Measurements from ENCODE around the gene CLIC5.

CLIC5 gene

GRCh38 chr6:45988635-45989034 is 27.0 kb downstream of the CLIC5 start:
- Mint-ChIP-seq H3K27me3 (ENCODE audit: low read depth, poor library complexity) (peaks cover 6% of the 10 kb centered on the region), H3K9me3 (peaks cover 6% of the 10 kb centered on the region), H3K36me3 (ENCODE audit: low read depth) (no peaks in the 10 kb centered on the region), H3K4me3 (no peak overlapping the region), H3K27ac (no peak overlapping the region), H3K4me1 (no peaks in the 10 kb centered on the region)
- peak; percentile 10 for DNase-seq
- TF ChIP-seq CTCF (IDR thresholded peaks at IDR 0.05) = no peak

GRCh38 chr6:45987856-45988255 is 27.8 kb downstream of the CLIC5 start:
- DNase-seq = no peak
- H3K36me3 Mint-ChIP-seq (ENCODE audit: low read depth) = no peaks in the 10 kb centered on the region
- no peak overlapping the region for H3K4me3 Mint-ChIP-seq
- H3K27me3 Mint-ChIP-seq (ENCODE audit: low read depth, poor library complexity) = peaks cover 6% of the 10 kb centered on the region
- TF ChIP-seq CTCF (IDR thresholded peaks at IDR 0.05) = no peak
- peaks cover 6% of the 10 kb centered on the region for H3K9me3 Mint-ChIP-seq
- no peak overlapping the region for H3K27ac Mint-ChIP-seq
- H3K4me1 Mint-ChIP-seq = peaks cover 5% of the 10 kb centered on the region

GRCh38 chr6:45986746-45987274 is 28.9 kb downstream of the CLIC5 start:
- no peak overlapping the region for H3K27ac Mint-ChIP-seq
- H3K9me3 Mint-ChIP-seq = peaks cover 6% of the 10 kb centered on the region
- H3K4me1 Mint-ChIP-seq = peaks cover 9% of the 10 kb centered on the region
- no peak for DNase-seq
- TF ChIP-seq CTCF (IDR thresholded peaks at IDR 0.05) = no peak
- H3K4me3 Mint-ChIP-seq = no peak overlapping the region
- H3K36me3 Mint-ChIP-seq (ENCODE audit: low read depth) = no peaks in the 10 kb centered on the region
- H3K27me3 Mint-ChIP-seq (ENCODE audit: low read depth, poor library complexity) = peaks cover 6% of the 10 kb centered on the region

GRCh38 chr6:45984788-45985425 is 30.8 kb downstream of the CLIC5 start:
- H3K27me3 Mint-ChIP-seq (ENCODE audit: low read depth, poor library complexity) = peaks cover 6% of the 10 kb centered on the region
- H3K4me3 Mint-ChIP-seq = no peak overlapping the region
- H3K4me1 Mint-ChIP-seq = peaks cover 9% of the 10 kb centered on the region
- TF ChIP-seq CTCF (IDR thresholded peaks at IDR 0.05) = no peak
- H3K9me3 Mint-ChIP-seq = peaks cover 6% of the 10 kb centered on the region
- DNase-seq = no peak
- no peak overlapping the region for H3K27ac Mint-ChIP-seq
- no peaks in the 10 kb centered on the region for H3K36me3 Mint-ChIP-seq (ENCODE audit: low read depth)

- peaks cover 9% of the 10 kb centered on the region for H3K9me3 Mint-ChIP-seq
- no peak overlapping the region for H3K27ac Mint-ChIP-seq
- H3K36me3 Mint-ChIP-seq (ENCODE audit: low read depth) = no peaks in the 10 kb centered on the region
- H3K4me3 Mint-ChIP-seq = no peak overlapping the region
- no peak for TF ChIP-seq CTCF (IDR thresholded peaks at IDR 0.05)
- H3K27me3 Mint-ChIP-seq (ENCODE audit: low read depth, poor library complexity) = peaks cover 6% of the 10 kb centered on the region
- no peak for DNase-seq
- H3K4me1 Mint-ChIP-seq = peaks cover 9% of the 10 kb centered on the region
Observed at GRCh38 chr6:45984347-45984746, 31.3 kb downstream of the CLIC5 start.

- no peak for TF ChIP-seq CTCF (IDR thresholded peaks at IDR 0.05)
- Mint-ChIP-seq H3K36me3 (ENCODE audit: low read depth) (no peaks in the 10 kb centered on the region), H3K9me3 (peaks cover 14% of the 10 kb centered on the region), H3K27me3 (ENCODE audit: low read depth, poor library complexity) (peaks cover 6% of the 10 kb centered on the region), H3K27ac (no peak overlapping the region), H3K4me3 (no peak overlapping the region), H3K4me1 (peaks cover 9% of the 10 kb centered on the region)
- DNase-seq = no peak
Observed at GRCh38 chr6:45983062-45983461, 32.6 kb downstream of the CLIC5 start.
